Progenitor cell of endocrine pancreas (in vitro differentiated cells): Measurements from ENCODE around the gene ALG3. TPM values are rescaled to one million over a fixed set of nuclear protein-coding genes. Genes with fewer than 3 reads are reported as not detected.

Experiments used
- DNase-seq: peaks from one replicate; pipeline ENCODE4 v3.0.0; 2021; ENCODE audit warnings: low spot score; ENCODE audit not compliant: unreplicated experiment
- H3K27ac Mint-ChIP-seq: 2 replicates; pipeline ENCODE4 v1.8.0; 2021; ENCODE audit warnings: mild to moderate bottlenecking, moderate library complexity, mixed read lengths
- H3K27me3 Mint-ChIP-seq: 2 replicates; pipeline ENCODE4 v1.8.0; 2021; ENCODE audit warnings: mixed read lengths
- H3K36me3 Mint-ChIP-seq: 2 replicates; pipeline ENCODE4 v1.8.0; 2022; ENCODE audit warnings: mixed read lengths; ENCODE audit not compliant: insufficient read depth
- H3K4me1 Mint-ChIP-seq: 2 replicates; pipeline ENCODE4 v1.8.0; 2021; ENCODE audit warnings: low read depth, mixed read lengths
- H3K4me3 Mint-ChIP-seq: 2 replicates; pipeline ENCODE4 v1.8.0; 2021; ENCODE audit warnings: low read depth, mild to moderate bottlenecking, moderate library complexity, mixed read lengths
- H3K9me3 Mint-ChIP-seq: 2 replicates; pipeline ENCODE4 v1.8.0; 2021; ENCODE audit warnings: low read depth, mixed read lengths
- CTCF ChIP-seq: fragments of 200-600 bp; sonication (generic); IDR thresholded peaks from one replicate; pipeline ENCODE4 v1.5.0; 2021; ENCODE audit warnings: antibody characterized with exemption, mild to moderate bottlenecking; ENCODE audit not compliant: unreplicated experiment
- total RNA-seq: library from RNA; stranded (reverse); gene quantifications from 2 replicates; pipeline ENCODE4 v1.2.1, GENCODE V29; 2021

Gene ALG3
- total RNA-seq, 1 donor from 2014 or later = 34.5 TPM

GRCh38 chr3:184262764-184263179 lies 14.0 kb upstream of the ALG3 start:
- Mint-ChIP-seq H3K9me3 (peaks cover 5% of the 10 kb centered on the region), H3K27ac (no peak overlapping the region), H3K27me3 (peaks cover 69% of the 10 kb centered on the region), H3K4me3 (peak overlapping the region; percentile 33), H3K4me1 (peaks cover 13% of the 10 kb centered on the region), H3K36me3 (peaks cover 8% of the 10 kb centered on the region)
- no peak for TF ChIP-seq CTCF
- no peak for DNase-seq

- H3K9me3 Mint-ChIP-seq = peaks cover under 1% of the 10 kb centered on the region
- H3K27ac Mint-ChIP-seq = no peak overlapping the region
- DNase-seq = no peak
- TF ChIP-seq CTCF = no peak
- H3K4me3 Mint-ChIP-seq = peak overlapping the region; percentile 61
- peaks cover 13% of the 10 kb centered on the region for H3K4me1 Mint-ChIP-seq
- peaks cover 8% of the 10 kb centered on the region for H3K36me3 Mint-ChIP-seq
- H3K27me3 Mint-ChIP-seq = peaks cover 66% of the 10 kb centered on the region
Observed at GRCh38 chr3:184261854-184262763, 13.3 kb upstream of the ALG3 start.

- TF ChIP-seq CTCF = no peak
- Mint-ChIP-seq H3K36me3 (peaks cover 8% of the 10 kb centered on the region), H3K4me3 (peak within 1 kb of the TSS; percentile 74), H3K9me3 (no peaks in the 10 kb centered on the region), H3K4me1 (peaks cover 13% of the 10 kb centered on the region), H3K27ac (peak within 1 kb of the TSS; percentile 87), H3K27me3 (peaks cover 65% of the 10 kb centered on the region)
- peak; percentile 56 for DNase-seq
Observed at GRCh38 chr3:184261270-184261853, 12.6 kb upstream of the ALG3 start, which contains the start of gene CAMK2N2. Gene CAMK2N2 (minus strand): TSS chr3:184261553. CDS start chr3:184261285, 268 bp downstream.

GRCh38 chr3:184260724-184261269 lies 12.0 kb upstream of the ALG3 start:
- no peaks in the 10 kb centered on the region for H3K9me3 Mint-ChIP-seq
- peak overlapping the region; percentile 74 for H3K4me3 Mint-ChIP-seq
- peaks cover 62% of the 10 kb centered on the region for H3K27me3 Mint-ChIP-seq
- DNase-seq = no peak
- peak overlapping the region; percentile 87 for H3K27ac Mint-ChIP-seq
- H3K4me1 Mint-ChIP-seq = peaks cover 13% of the 10 kb centered on the region
- TF ChIP-seq CTCF = no peak
- H3K36me3 Mint-ChIP-seq = peaks cover 8% of the 10 kb centered on the region
